ENCODE measurements around the gene MRPL21.

GRCh38 chr11:68863553-68864265 lies 39.9 kb downstream of the MRPL21 start:
- TF ChIP-seq MAX (CRISPR knock-in tag; IDR thresholded peaks at IDR 0.05) = no peak
- TF ChIP-seq CTCF (IDR thresholded peaks at IDR 0.05) = no peak
- no peak for TF ChIP-seq ZNF532 (CRISPR knock-in tag; IDR thresholded peaks at IDR 0.05; ENCODE audit: borderline replicate concordance)
- no peak for TF ChIP-seq EMX1 (CRISPR knock-in tag; IDR thresholded peaks at IDR 0.05)
- TF ChIP-seq E2F1 (CRISPR knock-in tag; IDR thresholded peaks at IDR 0.05) = no peak
- TF ChIP-seq ZNF219 (CRISPR knock-in tag; IDR thresholded peaks at IDR 0.05; ENCODE audit: borderline replicate concordance) = no peak
- no peak for TF ChIP-seq TCF7 (CRISPR knock-in tag; IDR thresholded peaks at IDR 0.05; ENCODE audit: low read depth)
- no peak for TF ChIP-seq CBFB (CRISPR knock-in tag; IDR thresholded peaks at IDR 0.05; ENCODE audit: low read depth)
- TF ChIP-seq NR3C1 (CRISPR knock-in tag; conservative IDR thresholded peaks at IDR 0.05; ENCODE audit: low read depth) = no peak
- TF ChIP-seq ATF3 (CRISPR knock-in tag; conservative IDR thresholded peaks at IDR 0.05) = no peak
- no peak for TF ChIP-seq ZMAT4 (CRISPR knock-in tag; IDR thresholded peaks at IDR 0.05)
- no peak for TF ChIP-seq JUN (CRISPR knock-in tag; IDR thresholded peaks at IDR 0.05)
- TF ChIP-seq ARID4B (CRISPR knock-in tag; IDR thresholded peaks at IDR 0.05; ENCODE audit: borderline replicate concordance) = no peak
